Keratinocyte (primary cell): Measurements from ENCODE around the gene ZBTB20. TPM values are rescaled to one million over a fixed set of nuclear protein-coding genes. Genes with fewer than 3 reads are reported as not detected.
A peak's percentile ranks its signal among the peaks of the same experiment; 100 is the strongest.

Experiments
- DNase-seq: peaks from one replicate; pipeline ENCODE4 v3.0.0-alpha.2; 2011; ENCODE audit warnings: low read depth, missing footprints, low spot score
- FAIRE-seq: peaks from 2 replicates; lab custom pipeline; 2011; peaks lifted over from hg19 to GRCh38; lab: Jason Lieb, UNC
- H2AFZ ChIP-seq: 2 replicates; pipeline ENCODE4 v1.6.0; 2012; ENCODE audit warnings: low read length, control low read depth, inconsistent platforms; ENCODE audit not compliant: control insufficient read depth
- H3K27ac ChIP-seq: 2 replicates; pipeline ENCODE4 v1.5.1; 2011; ENCODE audit warnings: low read length; ENCODE audit not compliant: control insufficient read depth, insufficient read depth
- H3K27me3 ChIP-seq: 3 replicates; pipeline ENCODE4 v1.6.0; 2011; ENCODE audit warnings: low read length; ENCODE audit not compliant: control insufficient read depth, insufficient read depth; ENCODE audit errors: extremely low read depth
- H3K36me3 ChIP-seq, 2 experiments: 2 replicates in 1 of 2; 3 replicates in 1 of 2; pipeline ENCODE4 v1.5.1; 2011; ENCODE audit warnings: low read length in 2 of 2, mild to moderate bottlenecking in 1 of 2; ENCODE audit not compliant: control insufficient read depth in 2 of 2, insufficient read depth in 2 of 2; ENCODE audit errors: extremely low read depth in 1 of 2
- H3K4me1 ChIP-seq: 3 replicates; pipeline ENCODE4 v1.5.1; 2011; ENCODE audit warnings: low read length; ENCODE audit not compliant: control insufficient read depth, insufficient read depth; ENCODE audit errors: extremely low read depth
- H3K4me2 ChIP-seq: 3 replicates; pipeline ENCODE4 v1.6.0; 2011; ENCODE audit warnings: low read depth, low read length; ENCODE audit not compliant: control insufficient read depth, insufficient read depth; ENCODE audit errors: extremely low read depth
- H3K4me3 ChIP-seq, 3 experiments: fragments of 200-600 bp in 1 of 3; sonication (generic) in 1 of 3; 2 replicates in 2 of 3; 3 replicates in 1 of 3; pipeline ENCODE4 v1.5.1; 2011 to 2016; ENCODE audit warnings: low read length in 3 of 3, mild to moderate bottlenecking in 3 of 3, control low read depth in 2 of 3, inconsistent platforms in 1 of 3, low read depth in 1 of 3, mixed read lengths in 1 of 3, mixed run types in 1 of 3, moderate library complexity in 1 of 3; ENCODE audit not compliant: control insufficient read depth in 2 of 3, insufficient read depth in 2 of 3; ENCODE audit errors: extremely low read depth in 1 of 3
- H3K79me2 ChIP-seq: 2 replicates; pipeline ENCODE4 v1.6.0; 2012; ENCODE audit warnings: low read length; ENCODE audit not compliant: control insufficient read depth, insufficient read depth
- H3K9ac ChIP-seq: 3 replicates; pipeline ENCODE4 v1.6.0; 2011; ENCODE audit warnings: low read length; ENCODE audit not compliant: control insufficient read depth, insufficient read depth; ENCODE audit errors: extremely low read depth
- H3K9me1 ChIP-seq: 3 replicates; pipeline ENCODE4 v1.6.0; 2011; ENCODE audit warnings: low read length; ENCODE audit not compliant: control insufficient read depth, insufficient read depth; ENCODE audit errors: extremely low read depth
- H3K9me3 ChIP-seq: 2 replicates; pipeline ENCODE4 v1.5.1; 2012; ENCODE audit warnings: low read depth, low read length; ENCODE audit not compliant: control insufficient read depth
- H4K20me1 ChIP-seq: 3 replicates; pipeline ENCODE4 v1.6.0; 2011; ENCODE audit warnings: low read length; ENCODE audit not compliant: control insufficient read depth, insufficient read depth; ENCODE audit errors: extremely low read depth
- EZH2 ChIP-seq: IDR thresholded peaks from one replicate; pipeline ENCODE4 v1.6.1; 2012; ENCODE audit warnings: inconsistent platforms, mild to moderate bottlenecking, low read length, moderate library complexity
- dilution Hi-C: fragments of 300-500 bp; cut with MboI; formaldehyde crosslinking; loops from one replicate; pipeline ENCODE4 v1.7.0; 2020; ENCODE audit warnings: low sequenced_read_pairs; ENCODE audit not compliant: extremely low pct_ligation_motif_present
- polyA plus RNA-seq, 5 experiments: library from polyadenylated mRNA; depleted of rRNA in 3 of 5; stranded (reverse) in 3 of 5; stranded (forward) in 1 of 5; unstranded in 1 of 5; fragments of >200 nt; gene quantifications; 1 replicate in 1 of 5; 2 replicates in 3 of 5; 3 replicates in 1 of 5; pipeline versions ENCODE4 v1.2.1 to v1.2.3, GENCODE V29; 2011 to 2012; ENCODE audit warnings: missing spikeins in 2 of 5, low read depth in 1 of 5, low replicate concordance in 1 of 5
- TF ChIP-seq, protein P1 (sequence below), 3 experiments: IDR thresholded peaks in 1 of 3; conservative IDR thresholded peaks in 1 of 3; optimal IDR thresholded peaks in 1 of 3; 2 replicates in 2 of 3; 3 replicates in 1 of 3; pipeline versions ENCODE3 to v1.5.1; 2011; ENCODE audit warnings: low read length in 3 of 3, mild to moderate bottlenecking in 3 of 3, moderate library complexity in 2 of 3, control low read depth in 1 of 3, inconsistent platforms in 1 of 3; ENCODE audit not compliant: insufficient read depth in 2 of 3; ENCODE audit errors: extremely low read depth in 1 of 3

Gene ZBTB20
- polyA plus RNA-seq, 1 donor (not counting 4 experiments of a cell fraction or from before 2014, with no cell fraction given), result 0.52 TPM

DNA sequence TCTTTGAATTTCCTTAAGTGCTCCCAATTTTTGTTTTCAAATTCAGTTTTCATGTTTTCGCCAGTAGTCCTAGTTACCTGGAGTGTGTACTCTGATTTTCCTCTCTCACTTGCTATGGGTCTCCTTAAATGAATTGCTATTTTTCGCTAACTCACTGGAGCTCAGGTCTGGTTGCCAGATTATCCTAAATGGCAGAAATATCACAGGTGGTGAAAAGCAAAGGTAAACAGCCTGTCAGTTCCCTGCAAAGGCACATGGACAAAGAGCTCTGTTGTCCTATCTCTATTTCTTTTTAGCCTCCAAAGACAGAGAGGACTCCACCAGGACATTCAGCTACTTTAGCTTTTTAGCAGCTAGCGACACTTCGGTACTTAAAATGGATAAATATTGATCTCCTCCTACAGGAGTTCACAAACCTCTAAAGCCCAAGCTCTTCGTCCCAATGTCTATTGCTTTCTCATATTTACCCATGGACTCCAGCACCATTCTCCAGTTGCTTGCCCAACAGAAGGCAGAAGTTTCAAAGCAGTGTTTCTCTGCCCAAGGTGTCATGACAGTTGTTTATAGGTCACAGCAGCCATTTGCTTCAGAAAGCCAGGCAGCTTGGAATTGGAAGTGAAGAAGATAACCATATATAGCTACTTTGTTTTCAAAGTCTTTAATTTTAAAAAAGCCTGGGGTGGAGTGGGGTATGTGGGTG, 12.3 kb downstream of the ZBTB20 start:
- H3K9me3 ChIP-seq, result no peaks in the 10 kb centered on the region
- no peaks in the 10 kb centered on the region for H3K27me3 ChIP-seq
- dilution Hi-C loops, result no loop called here
- no peak overlapping the region for H3K27ac ChIP-seq
- no peaks in the 10 kb centered on the region for H3K36me3 ChIP-seq
- no peak overlapping the region for H3K9ac ChIP-seq
- TF ChIP-seq, protein P1, sequence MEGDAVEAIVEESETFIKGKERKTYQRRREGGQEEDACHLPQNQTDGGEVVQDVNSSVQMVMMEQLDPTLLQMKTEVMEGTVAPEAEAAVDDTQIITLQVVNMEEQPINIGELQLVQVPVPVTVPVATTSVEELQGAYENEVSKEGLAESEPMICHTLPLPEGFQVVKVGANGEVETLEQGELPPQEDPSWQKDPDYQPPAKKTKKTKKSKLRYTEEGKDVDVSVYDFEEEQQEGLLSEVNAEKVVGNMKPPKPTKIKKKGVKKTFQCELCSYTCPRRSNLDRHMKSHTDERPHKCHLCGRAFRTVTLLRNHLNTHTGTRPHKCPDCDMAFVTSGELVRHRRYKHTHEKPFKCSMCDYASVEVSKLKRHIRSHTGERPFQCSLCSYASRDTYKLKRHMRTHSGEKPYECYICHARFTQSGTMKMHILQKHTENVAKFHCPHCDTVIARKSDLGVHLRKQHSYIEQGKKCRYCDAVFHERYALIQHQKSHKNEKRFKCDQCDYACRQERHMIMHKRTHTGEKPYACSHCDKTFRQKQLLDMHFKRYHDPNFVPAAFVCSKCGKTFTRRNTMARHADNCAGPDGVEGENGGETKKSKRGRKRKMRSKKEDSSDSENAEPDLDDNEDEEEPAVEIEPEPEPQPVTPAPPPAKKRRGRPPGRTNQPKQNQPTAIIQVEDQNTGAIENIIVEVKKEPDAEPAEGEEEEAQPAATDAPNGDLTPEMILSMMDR (optimal IDR thresholded peaks at IDR 0.05 in 1 of 3, IDR thresholded peaks at IDR 0.05 in 1 of 3, conservative IDR thresholded peaks at IDR 0.05 in 1 of 3; ENCODE audit: extremely low read depth in 1 of 3, insufficient read depth in 2 of 3, low read length in 3 of 3), result no peak
- TF ChIP-seq EZH2, result no peak
- no peaks in the 10 kb centered on the region for H3K79me2 ChIP-seq
- FAIRE-seq (peak; percentile 74), DNase-seq (no peak)
- no peak overlapping the region for H3K4me3 ChIP-seq
- H3K9me1 ChIP-seq, result no peaks in the 10 kb centered on the region
- H4K20me1 ChIP-seq, result no peaks in the 10 kb centered on the region
- no peak overlapping the region for H3K4me2 ChIP-seq
- peaks cover 6% of the 10 kb centered on the region for H3K4me1 ChIP-seq
- H2AFZ ChIP-seq, result no peak overlapping the region

- Histone ChIP-seq H3K4me2 (no peak overlapping the region), H3K9ac (no peak overlapping the region), H2AFZ (no peak overlapping the region), H4K20me1 (no peaks in the 10 kb centered on the region), H3K27ac (no peak overlapping the region), H3K9me1 (no peaks in the 10 kb centered on the region), H3K4me3 (no peak overlapping the region), H3K4me1 (no peaks in the 10 kb centered on the region), H3K9me3 (no peaks in the 10 kb centered on the region), H3K36me3 (no peaks in the 10 kb centered on the region), H3K79me2 (no peaks in the 10 kb centered on the region), H3K27me3 (no peaks in the 10 kb centered on the region)
- dilution Hi-C loops, result no loop called here
- FAIRE-seq, result no peak
- TF ChIP-seq, protein P1 (optimal IDR thresholded peaks at IDR 0.05 in 1 of 3, IDR thresholded peaks at IDR 0.05 in 1 of 3, conservative IDR thresholded peaks at IDR 0.05 in 1 of 3; ENCODE audit: extremely low read depth in 1 of 3, insufficient read depth in 2 of 3, low read length in 3 of 3), result no peak
- TF ChIP-seq EZH2, result no peak
- DNase-seq, result no peak
These were observed 19.9 kb downstream of the ZBTB20 start for GRCh38 chr3:115127208-115127607.
